ENCODE results near the gene RPS6KA2. TPM values are rescaled to one million over a fixed set of nuclear protein-coding genes. Genes with fewer than 3 reads are reported as not detected.

The RPS6KA2 gene
- total RNA-seq, 1 donor from 2014 or later = 37.5 TPM

DNA sequence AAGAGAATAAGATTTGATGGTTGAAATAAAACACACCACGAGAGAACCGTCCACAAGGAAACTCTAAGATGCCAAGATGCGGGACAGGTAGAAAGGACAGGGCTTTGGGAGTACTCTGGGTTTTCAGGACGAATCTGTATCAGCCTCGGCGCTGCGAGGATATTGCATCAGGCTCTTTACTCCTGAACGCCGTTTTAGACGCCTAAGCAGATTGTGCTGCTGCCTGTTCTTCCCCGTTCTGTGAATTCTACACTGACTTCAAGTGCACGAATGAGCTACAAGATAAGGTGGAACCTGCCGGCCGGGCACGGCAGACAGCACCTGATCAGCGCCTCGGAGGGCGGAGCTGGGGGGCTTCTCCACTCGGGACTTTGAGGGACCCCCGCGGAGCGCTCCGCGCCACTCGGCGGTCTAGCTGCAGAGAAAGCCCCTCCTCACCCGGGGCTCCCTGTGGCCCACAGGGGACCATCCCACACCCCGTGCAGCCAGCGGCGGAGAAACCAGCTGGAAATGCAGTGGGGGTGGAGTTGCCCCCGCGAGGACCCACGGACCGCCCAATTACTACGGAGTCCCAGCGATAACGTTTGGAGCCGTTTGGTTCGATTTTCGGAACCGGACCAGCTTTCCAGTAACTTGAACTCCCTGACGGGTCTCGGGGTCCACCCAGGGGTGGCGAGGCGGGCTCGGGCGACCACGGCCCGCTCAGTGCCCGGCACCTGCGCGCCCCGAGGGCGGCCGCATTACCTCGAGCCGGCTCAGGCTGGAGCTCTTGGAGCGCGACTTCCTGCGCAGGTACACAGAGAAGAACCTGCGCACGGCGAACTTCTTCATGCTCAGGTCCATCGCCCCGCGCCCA is 646 bp downstream of the RPS6KA2 start:
- H3K4me1 Mint-ChIP-seq (ENCODE audit: low read depth) = peaks cover 17% of the 10 kb centered on the region
- peak overlapping the region; percentile 94 for H3K27ac Mint-ChIP-seq
- TF ChIP-seq, protein P1, sequence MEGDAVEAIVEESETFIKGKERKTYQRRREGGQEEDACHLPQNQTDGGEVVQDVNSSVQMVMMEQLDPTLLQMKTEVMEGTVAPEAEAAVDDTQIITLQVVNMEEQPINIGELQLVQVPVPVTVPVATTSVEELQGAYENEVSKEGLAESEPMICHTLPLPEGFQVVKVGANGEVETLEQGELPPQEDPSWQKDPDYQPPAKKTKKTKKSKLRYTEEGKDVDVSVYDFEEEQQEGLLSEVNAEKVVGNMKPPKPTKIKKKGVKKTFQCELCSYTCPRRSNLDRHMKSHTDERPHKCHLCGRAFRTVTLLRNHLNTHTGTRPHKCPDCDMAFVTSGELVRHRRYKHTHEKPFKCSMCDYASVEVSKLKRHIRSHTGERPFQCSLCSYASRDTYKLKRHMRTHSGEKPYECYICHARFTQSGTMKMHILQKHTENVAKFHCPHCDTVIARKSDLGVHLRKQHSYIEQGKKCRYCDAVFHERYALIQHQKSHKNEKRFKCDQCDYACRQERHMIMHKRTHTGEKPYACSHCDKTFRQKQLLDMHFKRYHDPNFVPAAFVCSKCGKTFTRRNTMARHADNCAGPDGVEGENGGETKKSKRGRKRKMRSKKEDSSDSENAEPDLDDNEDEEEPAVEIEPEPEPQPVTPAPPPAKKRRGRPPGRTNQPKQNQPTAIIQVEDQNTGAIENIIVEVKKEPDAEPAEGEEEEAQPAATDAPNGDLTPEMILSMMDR (IDR thresholded peaks at IDR 0.05; ENCODE audit: unreplicated experiment) = no peak
- DNase-seq (ENCODE audit: low spot score, unreplicated experiment) = peak; percentile 51
- peak overlapping the region; percentile 84 for H3K4me3 Mint-ChIP-seq (ENCODE audit: low read depth)
- H3K27me3 Mint-ChIP-seq = peaks cover 22% of the 10 kb centered on the region
- no peaks in the 10 kb centered on the region for H3K9me3 Mint-ChIP-seq (ENCODE audit: low read depth)
- H3K36me3 Mint-ChIP-seq (ENCODE audit: insufficient read depth) = no peaks in the 10 kb centered on the region

DNA sequence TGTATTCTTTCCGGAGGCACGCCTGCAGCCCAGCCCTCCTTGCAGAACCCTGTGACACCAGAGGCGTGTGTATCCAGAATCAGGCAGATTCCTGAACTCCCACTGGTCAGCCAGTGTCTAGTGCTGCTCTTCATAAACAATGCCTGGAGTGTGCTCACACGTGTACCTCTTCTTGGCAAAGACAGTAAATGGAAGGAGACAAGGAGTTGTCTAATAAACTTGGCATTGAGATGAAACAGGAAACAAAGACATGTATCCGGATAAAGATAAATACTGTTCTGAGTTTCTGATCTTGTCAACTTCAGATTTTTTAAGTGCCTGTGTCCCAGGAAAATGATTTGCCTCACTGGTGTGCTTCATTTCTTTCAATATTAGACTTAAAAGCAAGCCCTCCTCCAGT is 1.7 kb downstream of the RPS6KA2 start:
- H3K27me3 Mint-ChIP-seq = peaks cover 13% of the 10 kb centered on the region
- H3K27ac Mint-ChIP-seq = no peak overlapping the region
- H3K4me1 Mint-ChIP-seq (ENCODE audit: low read depth) = peaks cover 17% of the 10 kb centered on the region
- peak overlapping the region; percentile 84 for H3K4me3 Mint-ChIP-seq (ENCODE audit: low read depth)
- H3K36me3 Mint-ChIP-seq (ENCODE audit: insufficient read depth) = no peaks in the 10 kb centered on the region
- no peak for DNase-seq (ENCODE audit: low spot score, unreplicated experiment)
- H3K9me3 Mint-ChIP-seq (ENCODE audit: low read depth) = no peaks in the 10 kb centered on the region
- TF ChIP-seq, protein P1 (IDR thresholded peaks at IDR 0.05; ENCODE audit: unreplicated experiment) = no peak

DNA sequence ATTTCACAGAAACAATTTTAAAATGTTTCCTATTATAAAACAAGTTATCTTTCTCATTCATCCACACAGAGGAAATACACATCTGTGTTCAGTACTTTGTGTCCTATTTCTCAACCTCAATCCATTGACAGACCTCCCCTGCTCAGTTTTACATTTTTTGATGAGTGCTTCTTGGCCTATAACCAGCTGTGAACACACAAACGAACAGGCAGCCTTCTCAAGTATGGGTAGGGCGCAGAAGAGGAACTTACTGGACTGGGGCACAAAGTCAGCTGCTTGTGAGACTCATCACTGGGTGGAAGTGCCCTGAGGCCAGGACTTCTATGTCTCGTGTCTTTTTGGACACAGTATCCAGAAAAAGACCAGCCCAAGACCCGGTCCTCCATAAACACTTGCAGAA is 2.8 kb downstream of the RPS6KA2 start:
- TF ChIP-seq, protein P1 (IDR thresholded peaks at IDR 0.05; ENCODE audit: unreplicated experiment) = no peak
- Mint-ChIP-seq H3K36me3 (ENCODE audit: insufficient read depth) (no peaks in the 10 kb centered on the region), H3K27ac (no peak overlapping the region), H3K4me1 (ENCODE audit: low read depth) (peaks cover 17% of the 10 kb centered on the region), H3K4me3 (ENCODE audit: low read depth) (no peak overlapping the region), H3K27me3 (peaks cover 3% of the 10 kb centered on the region), H3K9me3 (ENCODE audit: low read depth) (no peaks in the 10 kb centered on the region)
- no peak for DNase-seq (ENCODE audit: low spot score, unreplicated experiment)

GRCh38 chr6:166623318-166623717 is 3.7 kb downstream of the RPS6KA2 start:
- Mint-ChIP-seq H3K4me3 (ENCODE audit: low read depth) (no peak overlapping the region), H3K27ac (no peak overlapping the region), H3K36me3 (ENCODE audit: insufficient read depth) (peaks cover 6% of the 10 kb centered on the region), H3K27me3 (no peaks in the 10 kb centered on the region), H3K4me1 (ENCODE audit: low read depth) (peaks cover 14% of the 10 kb centered on the region), H3K9me3 (ENCODE audit: low read depth) (no peaks in the 10 kb centered on the region)
- DNase-seq (ENCODE audit: low spot score, unreplicated experiment) = no peak
- TF ChIP-seq, protein P1 (IDR thresholded peaks at IDR 0.05; ENCODE audit: unreplicated experiment) = no peak

DNA sequence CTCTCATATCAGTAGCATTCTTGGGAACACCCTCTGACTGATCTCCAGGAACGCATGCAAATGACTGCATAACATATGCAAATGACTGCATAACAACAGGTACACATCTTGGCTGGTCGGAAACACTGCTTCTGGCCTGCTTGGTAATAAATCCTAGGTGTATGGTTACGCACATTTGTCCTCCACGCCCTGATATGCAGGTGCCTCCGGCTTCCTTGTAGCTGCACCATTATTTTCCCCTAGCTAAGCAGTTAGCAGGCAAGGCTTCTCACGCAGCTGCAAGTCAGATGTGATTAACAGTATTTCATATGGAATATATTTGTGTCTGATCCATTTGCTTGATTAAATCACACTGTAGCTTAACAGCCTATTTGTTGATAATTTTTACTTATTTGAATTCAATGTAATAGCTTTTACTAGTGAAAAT is 5.9 kb downstream of the RPS6KA2 start:
- TF ChIP-seq, protein P1 (IDR thresholded peaks at IDR 0.05; ENCODE audit: unreplicated experiment) = no peak
- peaks cover 11% of the 10 kb centered on the region for H3K4me1 Mint-ChIP-seq (ENCODE audit: low read depth)
- H3K27ac Mint-ChIP-seq = no peak overlapping the region
- H3K36me3 Mint-ChIP-seq (ENCODE audit: insufficient read depth) = peaks cover 8% of the 10 kb centered on the region
- DNase-seq (ENCODE audit: low spot score, unreplicated experiment) = no peak
- no peaks in the 10 kb centered on the region for H3K9me3 Mint-ChIP-seq (ENCODE audit: low read depth)
- H3K4me3 Mint-ChIP-seq (ENCODE audit: low read depth) = no peak overlapping the region
- no peaks in the 10 kb centered on the region for H3K27me3 Mint-ChIP-seq
